GM12878 (cell line): ENCODE data around the gene KCNE4. TPM values are rescaled to one million over a fixed set of nuclear protein-coding genes. Genes with fewer than 3 reads are reported as not detected.

Experiments used
- ATAC-seq: fragments of 200-7000 bp; cut with Tn5 transposase; 3 replicates; pipeline ENCODE4 v1.9.1; 2020; ENCODE audit warnings: mild to moderate bottlenecking, moderate library complexity
- BruUV-seq: library from RNA; stranded (reverse); fragments of 400-500 nt; replicated peaks from 2 replicates; lab custom pipeline; 2021; lab: Mats Ljungman, UMichigan
- CTCF ChIA-PET: fragments of 300-600 bp; sonication (Branson Sonifier 250); formaldehyde crosslinking; extraction: SDS; loops from one replicate; lab custom pipeline; 2021; ENCODE audit warnings: inconsistent platforms; lab: Yijun Ruan, JAX
- POLR2A ChIA-PET: fragments of 350-600 bp; formaldehyde crosslinking; extraction: SDS; loops from one replicate; lab custom pipeline; 2021; ENCODE audit warnings: inconsistent platforms; lab: Charles Lee
- RAD21 ChIA-PET: fragments of 300-600 bp; sonication (Branson Sonifier 250); formaldehyde crosslinking; loops from one replicate; lab custom pipeline; 2023; ENCODE audit warnings: antibody characterized with exemption; ENCODE audit not compliant: unreplicated experiment; lab: Charles Lee
- SMC1A ChIA-PET: fragments of 300-600 bp; sonication (Branson Sonifier 250); formaldehyde crosslinking; loops from one replicate; lab custom pipeline; 2023; ENCODE audit not compliant: unreplicated experiment, uncharacterized antibody; lab: Charles Lee
- DNase-seq: peaks from one replicate; pipeline ENCODE4 v3.0.0-alpha.2; 2011; ENCODE audit warnings: low read depth, low spot score
- FAIRE-seq: peaks from 3 replicates; lab custom pipeline; 2011; peaks lifted over from hg19 to GRCh38; lab: Jason Lieb, UNC
- H2AFZ ChIP-seq: 2 replicates; pipeline ENCODE4 v1.6.0; 2011; ENCODE audit warnings: low read depth, low read length, control low read depth; ENCODE audit not compliant: control insufficient read depth
- H3K27ac ChIP-seq: 2 replicates; pipeline ENCODE4 v1.5.1; 2011; ENCODE audit warnings: control low read depth; ENCODE audit not compliant: control insufficient read depth, insufficient read depth
- H3K27me3 ChIP-seq, 2 experiments: replicated peaks in 1 of 2; 2 replicates each; pipeline versions ENCODE4 v1.6.0 to v1.6.1; 2011; ENCODE audit warnings: low read length in 1 of 2; ENCODE audit not compliant: control insufficient read depth in 2 of 2, insufficient read depth in 2 of 2
- H3K36me3 ChIP-seq, 2 experiments: 2 replicates each; pipeline ENCODE4 v1.5.1; 2011; ENCODE audit warnings: low read length in 1 of 2; ENCODE audit not compliant: control insufficient read depth in 2 of 2, insufficient read depth in 2 of 2
- H3K4me1 ChIP-seq: 2 replicates; pipeline ENCODE4 v1.6.1; 2011; ENCODE audit warnings: mild to moderate bottlenecking, low read length, moderate library complexity, mixed read lengths; ENCODE audit not compliant: control insufficient read depth, insufficient read depth
- H3K4me2 ChIP-seq: 2 replicates; pipeline ENCODE4 v1.6.0; 2011; ENCODE audit warnings: control low read depth; ENCODE audit not compliant: control insufficient read depth, insufficient read depth
- H3K4me3 ChIP-seq: fragments of 200-600 bp; sonication (generic); 2 replicates; pipeline ENCODE4 v1.5.1; 2016
- H3K79me2 ChIP-seq: 2 replicates; pipeline ENCODE4 v1.6.0; 2011; ENCODE audit warnings: low read length; ENCODE audit not compliant: control insufficient read depth, insufficient read depth
- H3K9ac ChIP-seq: 2 replicates; pipeline ENCODE4 v1.8.0; 2011; ENCODE audit warnings: low read length, control low read depth, mixed read lengths; ENCODE audit not compliant: control insufficient read depth, insufficient read depth
- H3K9me3 ChIP-seq: replicated peaks from 3 replicates; pipeline ENCODE4 v1.5.1; 2011; ENCODE audit warnings: mild to moderate bottlenecking, low read length; ENCODE audit not compliant: control insufficient read depth, insufficient read depth
- H4K20me1 ChIP-seq: 2 replicates; pipeline ENCODE4 v1.6.0; 2011; ENCODE audit not compliant: control insufficient read depth, insufficient read depth
- CBX5 ChIP-seq: sonication (generic); IDR thresholded peaks from 2 replicates; pipeline ENCODE4 v1.6.1; 2016; ENCODE audit warnings: low read depth, moderate library complexity, mild to moderate bottlenecking, inconsistent platforms
- JUND ChIP-seq: IDR thresholded peaks from 2 replicates; pipeline ENCODE4 v1.6.1; 2012; ENCODE audit warnings: low read depth, mild to moderate bottlenecking, low read length, improper control_type of control experiment, moderate library complexity
- NFYB ChIP-seq: IDR thresholded peaks from 2 replicates; pipeline ENCODE4 v1.6.1; 2011; ENCODE audit warnings: low read depth, mild to moderate bottlenecking, low read length, improper control_type of control experiment, moderate library complexity; ENCODE audit not compliant: insufficient read depth
- SMC3 ChIP-seq: IDR thresholded peaks from 2 replicates; pipeline ENCODE4 v1.6.1; 2011; ENCODE audit warnings: low read length, improper control_type of control experiment, borderline replicate concordance
- TCF3 ChIP-seq: IDR thresholded peaks from 2 replicates; pipeline ENCODE4 v1.6.1; 2012; ENCODE audit warnings: low read depth, mild to moderate bottlenecking, low read length, borderline replicate concordance; ENCODE audit not compliant: insufficient read depth
- WRNIP1 ChIP-seq: IDR thresholded peaks from 2 replicates; pipeline ENCODE4 v1.6.1; 2011; ENCODE audit warnings: low read depth, low read length, improper control_type of control experiment, borderline replicate concordance
- WGBS: methylation state at CpG from one replicate; pipeline ENCODE4 v1.1.6; 2016; ENCODE audit warnings: low lambda C conversion rate; ENCODE audit not compliant: insufficient replicate concordance, insufficient coverage; ENCODE audit errors: missing lambda C conversion rate; 5-methylcytosine and 5-hydroxymethylcytosine counted together
- in situ Hi-C: fragments of 300-500 bp; cut with MboI; formaldehyde crosslinking; loops from 9 replicates; pipeline ENCODE4 v1.14.3; 2018; ENCODE audit warnings: mixed read lengths
- intact Hi-C: fragments of 100-400 bp; cut with micrococcal nuclease; formaldehyde crosslinking; loops from one replicate; pipeline ENCODE4 v1.14.2; 2022; ENCODE audit not compliant: unreplicated experiment
- polyA plus RNA-seq, 11 experiments: library from polyadenylated mRNA; depleted of rRNA in 4 of 11; unstranded in 6 of 11; stranded (reverse) in 5 of 11; fragments of >200 nt; fragmentation: Nextera tagmentation in 4 of 11; fragmentation: Illumina TruSeq in 1 of 11; extraction: Ambion mirVana in 4 of 11; extraction: Trizol in 1 of 11; gene quantifications; 1 replicate in 1 of 11; 2 replicates in 10 of 11; pipeline versions ENCODE4 v1.2.1 to v1.2.3, GENCODE V29; 2011 to 2016; ENCODE audit warnings: inconsistent platforms in 2 of 11, missing spikeins in 2 of 11, low read depth in 1 of 11
- total RNA-seq, 4 experiments: library from RNA; depleted of rRNA in 3 of 4; stranded (reverse); fragments of >200 nt in 3 of 4; fragmentation: Illumina TruSeq in 1 of 4; extraction: Trizol in 1 of 4; gene quantifications; 2 replicates each; pipeline versions ENCODE4 v1.2.1 to v1.2.3, GENCODE V29; 2013 to 2021
- TF ChIP-seq, protein P1 (sequence below): fragments of 450-650 bp; IDR thresholded peaks from 2 replicates; pipeline ENCODE4 v1.6.1; 2017; ENCODE audit warnings: mild to moderate bottlenecking, moderate library complexity
- TF ChIP-seq, protein P2 (sequence below): fragments of 450-650 bp; IDR thresholded peaks from 2 replicates; pipeline ENCODE4 v1.6.1; 2014; ENCODE audit warnings: mild to moderate bottlenecking
- TF ChIP-seq, protein P3 (sequence below): fragments of 450-650 bp; formaldehyde crosslinking; IDR thresholded peaks from 2 replicates; pipeline ENCODE4 v1.5.0; 2022; ENCODE audit warnings: mild to moderate bottlenecking, missing genetic modification characterization

The KCNE4 gene
- total and polyA plus RNA-seq, 10 of the 15 experiments (the other 5 are each of a cell fraction or from before 2014, with no cell fraction given) = 0.30 TPM; not detected in 9

DNA sequence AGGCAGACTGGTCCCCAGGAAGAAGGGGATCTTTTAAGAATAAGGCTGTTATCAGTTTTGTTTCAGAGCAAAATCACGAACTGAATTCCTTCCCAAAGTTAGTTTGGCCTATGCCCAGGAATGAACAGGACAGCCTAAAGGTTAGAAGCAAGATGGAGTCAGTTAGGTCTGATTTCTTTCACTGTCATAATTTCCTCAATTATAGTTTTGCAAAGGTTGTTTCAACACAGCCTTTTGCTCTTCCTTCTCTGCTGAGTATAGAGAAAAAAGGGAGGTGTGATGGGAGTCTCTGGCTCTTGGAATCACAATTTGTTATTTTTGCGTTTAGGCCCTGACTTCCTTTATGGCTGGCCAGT lies 14.6 kb upstream of the KCNE4 start (continued):
- no peak for TF ChIP-seq CBX5
- TF ChIP-seq WRNIP1 = no peak
- no peak for TF ChIP-seq JUND
- TF ChIP-seq, all 136 proteins: peak for 0

DNA sequence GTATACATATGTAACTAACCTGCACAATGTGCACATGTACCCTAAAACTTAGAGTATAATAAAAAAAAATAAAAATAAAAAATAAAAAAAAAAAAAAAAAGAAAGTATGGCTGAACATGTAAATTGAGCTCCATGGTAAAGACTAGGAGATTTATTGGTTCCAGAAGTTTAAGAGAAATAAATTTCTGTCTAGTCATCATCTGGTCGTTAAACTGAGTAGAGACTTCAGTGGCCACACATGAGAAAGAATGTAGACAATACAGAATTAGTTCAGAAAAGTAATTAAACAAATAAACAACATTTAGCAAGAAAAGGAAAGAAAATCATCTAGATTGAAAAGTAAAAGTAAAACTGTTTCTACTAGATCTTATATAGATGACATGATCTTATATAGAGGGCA lies 12.4 kb upstream of the KCNE4 start:
- in situ Hi-C loops = no loop called here
- Histone ChIP-seq H3K79me2 (no peaks in the 10 kb centered on the region), H4K20me1 (no peaks in the 10 kb centered on the region)
- TF ChIP-seq, protein P1, sequence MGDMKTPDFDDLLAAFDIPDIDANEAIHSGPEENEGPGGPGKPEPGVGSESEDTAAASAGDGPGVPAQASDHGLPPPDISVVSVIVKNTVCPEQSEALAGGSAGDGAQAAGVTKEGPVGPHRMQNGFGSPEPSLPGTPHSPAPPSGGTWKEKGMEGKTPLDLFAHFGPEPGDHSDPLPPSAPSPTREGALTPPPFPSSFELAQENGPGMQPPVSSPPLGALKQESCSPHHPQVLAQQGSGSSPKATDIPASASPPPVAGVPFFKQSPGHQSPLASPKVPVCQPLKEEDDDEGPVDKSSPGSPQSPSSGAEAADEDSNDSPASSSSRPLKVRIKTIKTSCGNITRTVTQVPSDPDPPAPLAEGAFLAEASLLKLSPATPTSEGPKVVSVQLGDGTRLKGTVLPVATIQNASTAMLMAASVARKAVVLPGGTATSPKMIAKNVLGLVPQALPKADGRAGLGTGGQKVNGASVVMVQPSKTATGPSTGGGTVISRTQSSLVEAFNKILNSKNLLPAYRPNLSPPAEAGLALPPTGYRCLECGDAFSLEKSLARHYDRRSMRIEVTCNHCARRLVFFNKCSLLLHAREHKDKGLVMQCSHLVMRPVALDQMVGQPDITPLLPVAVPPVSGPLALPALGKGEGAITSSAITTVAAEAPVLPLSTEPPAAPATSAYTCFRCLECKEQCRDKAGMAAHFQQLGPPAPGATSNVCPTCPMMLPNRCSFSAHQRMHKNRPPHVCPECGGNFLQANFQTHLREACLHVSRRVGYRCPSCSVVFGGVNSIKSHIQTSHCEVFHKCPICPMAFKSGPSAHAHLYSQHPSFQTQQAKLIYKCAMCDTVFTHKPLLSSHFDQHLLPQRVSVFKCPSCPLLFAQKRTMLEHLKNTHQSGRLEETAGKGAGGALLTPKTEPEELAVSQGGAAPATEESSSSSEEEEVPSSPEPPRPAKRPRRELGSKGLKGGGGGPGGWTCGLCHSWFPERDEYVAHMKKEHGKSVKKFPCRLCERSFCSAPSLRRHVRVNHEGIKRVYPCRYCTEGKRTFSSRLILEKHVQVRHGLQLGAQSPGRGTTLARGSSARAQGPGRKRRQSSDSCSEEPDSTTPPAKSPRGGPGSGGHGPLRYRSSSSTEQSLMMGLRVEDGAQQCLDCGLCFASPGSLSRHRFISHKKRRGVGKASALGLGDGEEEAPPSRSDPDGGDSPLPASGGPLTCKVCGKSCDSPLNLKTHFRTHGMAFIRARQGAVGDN = no peak
- TF ChIP-seq, protein P2, sequence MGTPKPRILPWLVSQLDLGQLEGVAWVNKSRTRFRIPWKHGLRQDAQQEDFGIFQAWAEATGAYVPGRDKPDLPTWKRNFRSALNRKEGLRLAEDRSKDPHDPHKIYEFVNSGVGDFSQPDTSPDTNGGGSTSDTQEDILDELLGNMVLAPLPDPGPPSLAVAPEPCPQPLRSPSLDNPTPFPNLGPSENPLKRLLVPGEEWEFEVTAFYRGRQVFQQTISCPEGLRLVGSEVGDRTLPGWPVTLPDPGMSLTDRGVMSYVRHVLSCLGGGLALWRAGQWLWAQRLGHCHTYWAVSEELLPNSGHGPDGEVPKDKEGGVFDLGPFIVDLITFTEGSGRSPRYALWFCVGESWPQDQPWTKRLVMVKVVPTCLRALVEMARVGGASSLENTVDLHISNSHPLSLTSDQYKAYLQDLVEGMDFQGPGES = no peak
- TF ChIP-seq TCF3 (no peak), NFYB (no peak), SMC3 (no peak)
- TF ChIP-seq, protein P3, sequence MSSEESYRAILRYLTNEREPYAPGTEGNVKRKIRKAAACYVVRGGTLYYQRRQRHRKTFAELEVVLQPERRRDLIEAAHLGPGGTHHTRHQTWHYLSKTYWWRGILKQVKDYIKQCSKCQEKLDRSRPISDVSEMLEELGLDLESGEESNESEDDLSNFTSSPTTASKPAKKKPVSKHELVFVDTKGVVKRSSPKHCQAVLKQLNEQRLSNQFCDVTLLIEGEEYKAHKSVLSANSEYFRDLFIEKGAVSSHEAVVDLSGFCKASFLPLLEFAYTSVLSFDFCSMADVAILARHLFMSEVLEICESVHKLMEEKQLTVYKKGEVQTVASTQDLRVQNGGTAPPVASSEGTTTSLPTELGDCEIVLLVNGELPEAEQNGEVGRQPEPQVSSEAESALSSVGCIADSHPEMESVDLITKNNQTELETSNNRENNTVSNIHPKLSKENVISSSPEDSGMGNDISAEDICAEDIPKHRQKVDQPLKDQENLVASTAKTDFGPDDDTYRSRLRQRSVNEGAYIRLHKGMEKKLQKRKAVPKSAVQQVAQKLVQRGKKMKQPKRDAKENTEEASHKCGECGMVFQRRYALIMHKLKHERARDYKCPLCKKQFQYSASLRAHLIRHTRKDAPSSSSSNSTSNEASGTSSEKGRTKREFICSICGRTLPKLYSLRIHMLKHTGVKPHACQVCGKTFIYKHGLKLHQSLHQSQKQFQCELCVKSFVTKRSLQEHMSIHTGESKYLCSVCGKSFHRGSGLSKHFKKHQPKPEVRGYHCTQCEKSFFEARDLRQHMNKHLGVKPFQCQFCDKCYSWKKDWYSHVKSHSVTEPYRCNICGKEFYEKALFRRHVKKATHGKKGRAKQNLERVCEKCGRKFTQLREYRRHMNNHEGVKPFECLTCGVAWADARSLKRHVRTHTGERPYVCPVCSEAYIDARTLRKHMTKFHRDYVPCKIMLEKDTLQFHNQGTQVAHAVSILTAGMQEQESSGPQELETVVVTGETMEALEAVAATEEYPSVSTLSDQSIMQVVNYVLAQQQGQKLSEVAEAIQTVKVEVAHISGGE (CRISPR knock-in tag) = no peak
- TF ChIP-seq, all 136 proteins: peak for 0
- no peak overlapping the region for H3K4me3 ChIP-seq
- ChIA-PET CTCF (no interaction called here), POLR2A (no interaction called here), RAD21 (no interaction called here), SMC1A (no interaction called here)
- H3K9me3 ChIP-seq = no peaks in the 10 kb centered on the region
- no peaks in the 10 kb centered on the region for H3K27me3 ChIP-seq
- no TSS peak for BruUV-seq
- H3K36me3 ChIP-seq = no peaks in the 10 kb centered on the region
- no peak overlapping the region for H3K4me2 ChIP-seq
- DNase-seq (no peak), ATAC-seq (no peak), FAIRE-seq (no peak)
- no peak overlapping the region for H3K9ac ChIP-seq
- no peaks in the 10 kb centered on the region for H3K4me1 ChIP-seq
- intact Hi-C loops = no loop called here
- H2AFZ ChIP-seq = no peak overlapping the region
- no peak overlapping the region for H3K27ac ChIP-seq
- 5% methylated on average over 1 of the region's 1 CpG for WGBS
